ENCODE data around the gene C14orf180. TPM values are rescaled to one million over a fixed set of nuclear protein-coding genes. Genes with fewer than 3 reads are reported as not detected.

Gene C14orf180
- total RNA-seq, 1 experiment from 2014 or later = not detected

DNA sequence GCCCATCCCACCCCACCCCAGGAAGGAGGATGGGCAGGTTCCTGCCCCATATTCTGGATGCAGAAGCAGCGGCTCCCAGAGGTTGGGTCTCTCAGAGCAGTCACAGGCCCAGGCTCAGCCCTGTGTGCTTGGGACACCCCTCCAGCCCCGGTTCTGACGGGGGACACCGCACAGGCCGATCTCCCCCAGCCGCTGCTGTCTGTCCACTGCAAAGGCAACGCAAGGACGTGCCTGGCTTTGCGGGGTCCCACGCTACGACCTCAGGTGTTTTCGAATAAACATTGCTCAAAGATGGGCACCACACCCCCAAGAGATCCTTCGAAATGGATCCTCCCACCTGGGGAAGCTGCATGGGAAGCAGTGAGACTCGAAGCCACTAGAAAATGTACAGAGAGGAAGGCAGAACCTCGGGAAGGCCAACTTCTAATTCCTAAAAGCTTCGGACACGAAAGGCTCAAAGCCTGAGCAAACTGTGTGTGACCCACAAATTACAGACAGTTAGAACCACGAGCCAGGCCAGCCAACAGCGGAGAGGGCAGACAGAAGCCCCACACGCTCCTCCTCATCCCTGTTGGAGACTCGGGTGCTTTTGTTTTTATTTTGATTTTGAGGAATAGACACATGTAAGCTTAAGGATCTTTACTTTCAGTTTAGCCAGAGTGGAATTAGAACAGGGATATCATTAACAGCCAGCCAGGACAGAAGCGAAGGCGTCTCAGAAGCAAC, 10.8 kb downstream of the C14orf180 start:
- no peak for ATAC-seq
- Histone ChIP-seq H3K9me2 (replicated peaks; ENCODE audit: low read length) (no peaks in the 10 kb centered on the region), H3F3A (ENCODE audit: low read length, unreplicated experiment) (no peaks in the 10 kb centered on the region), H3K27ac (ENCODE audit: low read length) (no peak overlapping the region), H3K4me3 (ENCODE audit: low read length) (no peak overlapping the region), H3K27me3 (ENCODE audit: low read length) (peaks cover 26% of the 10 kb centered on the region), H3K9ac (ENCODE audit: low read length) (no peak overlapping the region), H4K20me1 (ENCODE audit: low read length) (no peaks in the 10 kb centered on the region), H3K79me2 (ENCODE audit: low read length) (no peaks in the 10 kb centered on the region), H3K4me1 (ENCODE audit: insufficient read depth, low read length) (no peaks in the 10 kb centered on the region), H2AFZ (ENCODE audit: low read length) (0 out of 2 replicates have a peak overlapping the region, but pooled peaks have one; percentile 50), H3K36me3 (ENCODE audit: low read depth, low read length) (no peaks in the 10 kb centered on the region), H3K9me3 (ENCODE audit: low read length) (no peaks in the 10 kb centered on the region), H3K4me2 (ENCODE audit: low read length) (peak overlapping the region; percentile 15; the same call in 1 of the 2 replicates)
- intact Hi-C loops (cut with micrococcal nuclease) = no loop called here
- ChIA-PET CTCF (no interaction called here), POLR2A (ENCODE audit: unreplicated experiment) (no interaction called here)
- no peak for TF ChIP-seq EZH2phosphoT487 (IDR thresholded peaks at IDR 0.05; ENCODE audit: borderline replicate concordance, low read length)
- no peak for TF ChIP-seq EZH2 (IDR thresholded peaks at IDR 0.05; ENCODE audit: low read length, unreplicated experiment)
- TF ChIP-seq, protein P1, sequence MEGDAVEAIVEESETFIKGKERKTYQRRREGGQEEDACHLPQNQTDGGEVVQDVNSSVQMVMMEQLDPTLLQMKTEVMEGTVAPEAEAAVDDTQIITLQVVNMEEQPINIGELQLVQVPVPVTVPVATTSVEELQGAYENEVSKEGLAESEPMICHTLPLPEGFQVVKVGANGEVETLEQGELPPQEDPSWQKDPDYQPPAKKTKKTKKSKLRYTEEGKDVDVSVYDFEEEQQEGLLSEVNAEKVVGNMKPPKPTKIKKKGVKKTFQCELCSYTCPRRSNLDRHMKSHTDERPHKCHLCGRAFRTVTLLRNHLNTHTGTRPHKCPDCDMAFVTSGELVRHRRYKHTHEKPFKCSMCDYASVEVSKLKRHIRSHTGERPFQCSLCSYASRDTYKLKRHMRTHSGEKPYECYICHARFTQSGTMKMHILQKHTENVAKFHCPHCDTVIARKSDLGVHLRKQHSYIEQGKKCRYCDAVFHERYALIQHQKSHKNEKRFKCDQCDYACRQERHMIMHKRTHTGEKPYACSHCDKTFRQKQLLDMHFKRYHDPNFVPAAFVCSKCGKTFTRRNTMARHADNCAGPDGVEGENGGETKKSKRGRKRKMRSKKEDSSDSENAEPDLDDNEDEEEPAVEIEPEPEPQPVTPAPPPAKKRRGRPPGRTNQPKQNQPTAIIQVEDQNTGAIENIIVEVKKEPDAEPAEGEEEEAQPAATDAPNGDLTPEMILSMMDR (conservative IDR thresholded peaks at IDR 0.05; ENCODE audit: low read depth, low read length) = no peak
- no peak for DNase-seq
- no TSS peak for BruUV-seq (replicated peaks)

DNA sequence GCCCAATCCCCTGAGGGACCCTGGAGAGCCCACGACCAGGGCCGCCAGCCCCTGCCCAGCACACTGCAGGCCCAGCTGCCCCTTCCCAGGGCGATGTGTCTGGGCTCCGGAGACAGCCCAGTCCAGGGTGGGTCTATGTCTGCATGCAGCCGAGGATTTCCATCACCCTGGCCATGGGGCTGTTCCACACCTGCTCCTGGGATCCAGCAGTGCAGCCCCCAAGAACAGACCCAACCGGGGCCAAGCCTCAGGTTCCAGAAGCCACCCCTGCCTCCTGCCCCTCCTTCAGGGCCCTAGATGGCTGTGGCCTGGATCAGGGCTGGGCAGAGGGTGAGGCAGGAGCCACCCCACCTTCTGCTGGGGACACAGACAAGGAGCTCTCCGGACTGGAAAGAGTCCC, 11.5 kb downstream of the C14orf180 start:
- ATAC-seq = no peak
- H3K4me3 ChIP-seq (ENCODE audit: low read length) = no peak overlapping the region
- CTCF ChIA-PET = no interaction called here
- H4K20me1 ChIP-seq (ENCODE audit: low read length) = no peaks in the 10 kb centered on the region
- no peak overlapping the region for H2AFZ ChIP-seq (ENCODE audit: low read length)
- no peaks in the 10 kb centered on the region for H3K9me2 ChIP-seq (replicated peaks; ENCODE audit: low read length)
- no peak overlapping the region for H3K9ac ChIP-seq (ENCODE audit: low read length)
- H3K4me2 ChIP-seq (ENCODE audit: low read length) = 0 out of 2 replicates have a peak overlapping the region, but pooled peaks have one; percentile 15
- no TSS peak for BruUV-seq (replicated peaks)
- no peak for DNase-seq
- no peaks in the 10 kb centered on the region for H3F3A ChIP-seq (ENCODE audit: low read length, unreplicated experiment)
- H3K27ac ChIP-seq (ENCODE audit: low read length) = no peak overlapping the region
- intact Hi-C loops (cut with micrococcal nuclease) = no loop called here
- no peaks in the 10 kb centered on the region for H3K4me1 ChIP-seq (ENCODE audit: insufficient read depth, low read length)
- H3K36me3 ChIP-seq (ENCODE audit: low read depth, low read length) = no peaks in the 10 kb centered on the region
- peaks cover 26% of the 10 kb centered on the region for H3K27me3 ChIP-seq (ENCODE audit: low read length)
- H3K79me2 ChIP-seq (ENCODE audit: low read length) = no peaks in the 10 kb centered on the region
- POLR2A ChIA-PET (ENCODE audit: unreplicated experiment) = no interaction called here
- TF ChIP-seq EZH2phosphoT487 (IDR thresholded peaks at IDR 0.05; ENCODE audit: borderline replicate concordance, low read length) (no peak), EZH2 (IDR thresholded peaks at IDR 0.05; ENCODE audit: low read length, unreplicated experiment) (no peak)
- TF ChIP-seq, protein P1 (conservative IDR thresholded peaks at IDR 0.05; ENCODE audit: low read depth, low read length) = no peak
- H3K9me3 ChIP-seq (ENCODE audit: low read length) = no peaks in the 10 kb centered on the region
